Measurements from ENCODE around the gene TRERF1. TPM values are rescaled to one million over a fixed set of nuclear protein-coding genes. Genes with fewer than 3 reads are reported as not detected.

Gene TRERF1
- total RNA-seq, 1 donor from 2014 or later: 12.4 TPM

DNA sequence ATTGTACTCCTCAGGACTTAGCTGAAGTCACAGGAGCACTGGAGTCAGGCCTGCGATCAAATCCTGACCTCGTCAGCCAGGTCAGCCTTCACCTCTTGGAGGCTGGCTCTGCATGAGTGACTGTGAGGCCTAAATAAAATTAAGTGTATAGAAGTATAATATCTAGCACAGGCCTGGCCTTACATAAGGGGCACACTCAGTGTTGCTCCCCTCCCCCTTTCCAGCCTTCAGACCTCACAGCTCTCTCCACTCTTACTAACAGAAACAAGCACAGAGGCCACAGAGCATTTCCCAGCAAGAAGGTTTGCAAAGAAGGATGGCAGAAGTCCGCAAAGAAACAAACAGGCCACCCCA is 84.8 kb downstream of the TRERF1 start:
- H3K4me3 Mint-ChIP-seq: no peak overlapping the region
- no peaks in the 10 kb centered on the region for H3K27me3 Mint-ChIP-seq (ENCODE audit: low read depth)
- no peak for DNase-seq (ENCODE audit: low read depth, low spot score)
- H3K4me1 Mint-ChIP-seq: peaks cover 16% of the 10 kb centered on the region
- H3K27ac Mint-ChIP-seq (ENCODE audit: unreplicated experiment): no peak overlapping the region
- H3K9me3 Mint-ChIP-seq: no peaks in the 10 kb centered on the region
- TF ChIP-seq, protein P1, sequence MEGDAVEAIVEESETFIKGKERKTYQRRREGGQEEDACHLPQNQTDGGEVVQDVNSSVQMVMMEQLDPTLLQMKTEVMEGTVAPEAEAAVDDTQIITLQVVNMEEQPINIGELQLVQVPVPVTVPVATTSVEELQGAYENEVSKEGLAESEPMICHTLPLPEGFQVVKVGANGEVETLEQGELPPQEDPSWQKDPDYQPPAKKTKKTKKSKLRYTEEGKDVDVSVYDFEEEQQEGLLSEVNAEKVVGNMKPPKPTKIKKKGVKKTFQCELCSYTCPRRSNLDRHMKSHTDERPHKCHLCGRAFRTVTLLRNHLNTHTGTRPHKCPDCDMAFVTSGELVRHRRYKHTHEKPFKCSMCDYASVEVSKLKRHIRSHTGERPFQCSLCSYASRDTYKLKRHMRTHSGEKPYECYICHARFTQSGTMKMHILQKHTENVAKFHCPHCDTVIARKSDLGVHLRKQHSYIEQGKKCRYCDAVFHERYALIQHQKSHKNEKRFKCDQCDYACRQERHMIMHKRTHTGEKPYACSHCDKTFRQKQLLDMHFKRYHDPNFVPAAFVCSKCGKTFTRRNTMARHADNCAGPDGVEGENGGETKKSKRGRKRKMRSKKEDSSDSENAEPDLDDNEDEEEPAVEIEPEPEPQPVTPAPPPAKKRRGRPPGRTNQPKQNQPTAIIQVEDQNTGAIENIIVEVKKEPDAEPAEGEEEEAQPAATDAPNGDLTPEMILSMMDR (conservative IDR thresholded peaks at IDR 0.05): no peak
- peaks cover 4% of the 10 kb centered on the region for H3K36me3 Mint-ChIP-seq (ENCODE audit: low read depth)

DNA sequence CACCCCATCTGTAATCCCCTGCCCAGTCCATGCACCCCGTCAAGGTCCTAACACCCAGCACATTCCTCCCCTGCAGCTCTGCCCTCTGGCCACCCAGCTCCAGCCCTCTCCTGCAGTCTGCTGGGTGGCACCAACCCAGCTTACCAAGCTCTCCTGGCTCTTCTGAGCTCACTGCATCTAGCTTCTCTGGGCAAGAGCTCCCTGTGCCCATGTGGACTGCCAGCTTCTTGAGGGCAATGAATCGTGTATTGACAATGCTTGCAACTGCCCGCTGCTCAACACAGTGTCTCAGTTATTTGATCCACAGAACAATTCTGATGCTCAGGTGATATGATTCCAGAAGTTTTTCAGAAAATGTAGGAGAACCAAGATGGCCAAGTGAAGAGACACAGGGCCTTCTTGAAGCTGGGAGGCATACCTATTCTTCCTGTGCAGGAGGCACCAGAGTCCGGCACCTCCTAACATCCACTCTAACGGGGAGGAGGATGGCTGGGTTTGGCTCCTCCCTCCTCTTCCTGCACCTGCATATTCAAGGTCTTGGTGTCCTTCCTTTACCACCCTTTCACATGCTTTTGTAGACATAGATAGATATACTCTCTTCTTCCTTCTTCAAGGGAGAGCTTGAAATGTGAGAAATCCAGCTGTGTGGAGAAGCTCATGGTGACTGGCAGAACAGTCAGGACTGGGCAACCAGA is 85.6 kb downstream of the TRERF1 start:
- DNase-seq (ENCODE audit: low read depth, low spot score): no peak
- Mint-ChIP-seq H3K4me3 (no peak overlapping the region), H3K9me3 (no peaks in the 10 kb centered on the region), H3K4me1 (peaks cover 16% of the 10 kb centered on the region), H3K27me3 (ENCODE audit: low read depth) (no peaks in the 10 kb centered on the region), H3K36me3 (ENCODE audit: low read depth) (peaks cover 7% of the 10 kb centered on the region), H3K27ac (ENCODE audit: unreplicated experiment) (peak overlapping the region; percentile 23)
- TF ChIP-seq, protein P1 (conservative IDR thresholded peaks at IDR 0.05): no peak

DNA sequence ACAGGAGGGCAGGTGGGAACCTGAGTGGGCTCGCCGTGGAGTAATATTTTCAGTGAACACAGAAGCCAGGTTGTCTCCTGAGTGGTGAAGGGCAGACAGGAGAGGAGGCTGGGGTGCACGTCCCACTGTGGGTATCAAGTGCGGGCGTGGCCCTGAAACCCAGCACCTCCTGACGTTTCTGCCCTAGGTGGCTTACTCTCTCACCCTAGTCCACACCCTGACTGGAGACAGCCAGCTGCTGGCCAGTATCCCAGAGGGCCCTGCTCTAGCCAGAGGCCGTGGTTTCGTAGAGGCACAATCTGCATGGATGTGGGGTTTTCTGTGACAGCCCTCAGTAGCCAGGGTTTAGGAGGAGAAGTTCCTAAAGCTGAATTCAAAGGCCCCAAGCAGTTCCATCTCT is 86.7 kb downstream of the TRERF1 start:
- DNase-seq (ENCODE audit: low read depth, low spot score): no peak
- Mint-ChIP-seq H3K4me3 (no peak overlapping the region), H3K27ac (ENCODE audit: unreplicated experiment) (no peak overlapping the region), H3K36me3 (ENCODE audit: low read depth) (peaks cover 7% of the 10 kb centered on the region), H3K4me1 (peaks cover 16% of the 10 kb centered on the region), H3K9me3 (no peaks in the 10 kb centered on the region), H3K27me3 (ENCODE audit: low read depth) (no peaks in the 10 kb centered on the region)
- TF ChIP-seq, protein P1 (conservative IDR thresholded peaks at IDR 0.05): no peak

DNA sequence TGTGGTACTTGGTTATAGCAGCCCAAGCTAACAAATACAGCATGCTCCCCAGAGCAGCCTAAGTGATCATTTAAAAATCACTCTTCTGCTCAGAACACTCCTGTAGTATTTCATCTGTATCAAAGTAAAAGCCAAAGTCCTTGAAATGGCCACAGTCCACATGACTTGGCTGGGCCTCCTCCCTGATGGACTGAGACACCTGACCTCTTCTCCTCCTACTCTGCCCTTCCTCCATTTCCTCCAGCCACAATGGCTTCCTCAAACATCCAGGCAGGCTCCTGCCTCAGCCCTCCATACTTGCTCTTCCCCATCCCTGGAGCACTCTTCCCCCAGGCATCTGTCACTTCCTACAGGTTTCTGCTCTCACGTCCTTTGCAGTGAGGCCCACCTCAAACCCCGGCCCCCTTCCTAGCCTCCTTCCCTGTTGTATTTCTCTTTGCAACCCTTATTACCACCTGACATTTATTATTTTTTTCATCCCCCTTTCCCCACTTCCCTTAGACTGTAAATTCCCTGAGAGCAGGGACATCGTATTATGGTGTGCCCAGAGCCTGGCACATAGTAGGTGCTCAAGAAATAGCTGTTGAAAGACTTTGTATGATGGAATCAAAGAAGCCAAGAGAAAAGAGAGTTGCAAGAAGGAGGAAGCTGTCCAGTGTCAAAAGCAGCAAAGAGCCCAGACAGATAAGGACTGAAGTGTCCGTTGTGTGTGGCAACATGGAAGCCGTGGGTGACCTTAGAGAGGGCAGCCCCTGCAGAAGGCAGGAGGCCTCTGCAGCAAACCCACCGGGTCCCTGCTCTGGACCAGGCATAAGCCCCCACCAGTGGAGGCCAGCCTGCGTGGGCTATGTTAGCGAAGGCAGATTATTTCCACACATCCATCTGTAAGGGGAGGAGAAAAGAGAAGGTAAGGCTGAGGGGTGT is 87.5 kb downstream of the TRERF1 start:
- no peak overlapping the region for H3K4me3 Mint-ChIP-seq
- TF ChIP-seq, protein P1 (conservative IDR thresholded peaks at IDR 0.05): no peak
- H3K27ac Mint-ChIP-seq (ENCODE audit: unreplicated experiment): peak overlapping the region; percentile 24
- no peak for DNase-seq (ENCODE audit: low read depth, low spot score)
- peaks cover 7% of the 10 kb centered on the region for H3K36me3 Mint-ChIP-seq (ENCODE audit: low read depth)
- peaks cover 12% of the 10 kb centered on the region for H3K4me1 Mint-ChIP-seq
- no peaks in the 10 kb centered on the region for H3K27me3 Mint-ChIP-seq (ENCODE audit: low read depth)
- H3K9me3 Mint-ChIP-seq: no peaks in the 10 kb centered on the region

DNA sequence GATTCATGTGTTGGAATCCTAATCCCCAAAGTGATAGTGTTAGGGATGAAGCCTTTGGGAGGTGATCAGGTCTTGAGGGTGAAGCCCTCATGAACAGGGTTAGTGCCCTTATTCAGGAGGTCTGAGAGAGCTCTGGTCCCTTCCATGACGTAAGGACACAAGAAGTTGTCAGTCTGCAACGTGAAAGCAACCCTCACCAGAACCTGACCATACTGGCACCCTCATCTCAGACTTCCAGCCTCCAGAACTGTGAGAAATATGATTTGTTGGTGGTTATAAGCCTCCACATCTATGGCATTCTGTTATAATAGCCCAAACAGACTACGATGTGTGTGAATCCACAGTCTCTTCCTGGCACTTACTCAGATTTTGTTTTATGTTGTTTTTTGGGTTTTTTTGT is 90.7 kb downstream of the TRERF1 start:
- DNase-seq (ENCODE audit: low read depth, low spot score): no peak
- Mint-ChIP-seq H3K27me3 (ENCODE audit: low read depth) (no peaks in the 10 kb centered on the region), H3K27ac (ENCODE audit: unreplicated experiment) (no peak overlapping the region), H3K4me3 (no peak overlapping the region), H3K9me3 (no peaks in the 10 kb centered on the region), H3K4me1 (no peaks in the 10 kb centered on the region), H3K36me3 (ENCODE audit: low read depth) (peaks cover 12% of the 10 kb centered on the region)
- TF ChIP-seq, protein P1 (conservative IDR thresholded peaks at IDR 0.05): no peak
